Neural progenitor cell (in vitro differentiated cells): ENCODE results near the gene CAMK1D. TPM values are rescaled to one million over a fixed set of nuclear protein-coding genes. Genes with fewer than 3 reads are reported as not detected.

Source experiments
- DNase-seq: peaks from one replicate; pipeline ENCODE4 v3.0.0-alpha.2; 2016; ENCODE audit warnings: low spot score
- H2AFZ ChIP-seq: fragments of 200-600 bp; sonication (generic); replicated peaks from 2 replicates; pipeline ENCODE4 v1.6.1; 2016; ENCODE audit warnings: antibody characterized with exemption
- H3F3A ChIP-seq: fragments of 200-600 bp; sonication (generic); 2 replicates; pipeline ENCODE4 v1.6.1; 2016; ENCODE audit warnings: antibody characterized with exemption, low read depth
- H3K27ac ChIP-seq: fragments of 200-600 bp; sonication (generic); 2 replicates; pipeline ENCODE4 v1.5.1; 2016; ENCODE audit warnings: mild to moderate bottlenecking
- H3K27me3 ChIP-seq: fragments of 200-600 bp; sonication (generic); 2 replicates; pipeline ENCODE4 v1.6.1; 2016; ENCODE audit warnings: mild to moderate bottlenecking, moderate library complexity
- H3K36me3 ChIP-seq: fragments of 200-600 bp; sonication (generic); 2 replicates; pipeline ENCODE4 v1.5.1; 2016
- H3K4me1 ChIP-seq: fragments of 200-600 bp; sonication (generic); 2 replicates; pipeline ENCODE4 v1.6.1; 2016; ENCODE audit warnings: mixed run types
- H3K4me2 ChIP-seq: fragments of 200-600 bp; sonication (generic); 2 replicates; pipeline ENCODE4 v1.6.1; 2016
- H3K4me3 ChIP-seq: fragments of 200-600 bp; sonication (generic); 2 replicates; pipeline ENCODE4 v1.5.1; 2016
- H3K79me2 ChIP-seq: fragments of 200-600 bp; sonication (generic); 2 replicates; pipeline ENCODE4 v1.6.1; 2016; ENCODE audit warnings: low read depth
- H3K9ac ChIP-seq: fragments of 200-600 bp; sonication (generic); 2 replicates; pipeline ENCODE4 v1.6.1; 2016
- H3K9me3 ChIP-seq: fragments of 200-600 bp; sonication (generic); 2 replicates; pipeline ENCODE4 v1.5.1; 2016; ENCODE audit warnings: low read depth
- H4K20me1 ChIP-seq: fragments of 200-600 bp; sonication (generic); 2 replicates; pipeline ENCODE4 v1.6.1; 2016; ENCODE audit warnings: low read depth
- H3K27ac Mint-ChIP-seq: 3 replicates; pipeline ENCODE4 v1.8.0; 2021; ENCODE audit warnings: mixed read lengths
- H3K27me3 Mint-ChIP-seq: 2 replicates; pipeline ENCODE4 v1.8.0; 2022; ENCODE audit warnings: low read depth, mild to moderate bottlenecking, inconsistent platforms, moderate library complexity, mixed read lengths; ENCODE audit not compliant: insufficient read depth
- H3K36me3 Mint-ChIP-seq: 3 replicates; pipeline ENCODE4 v1.8.0; 2021; ENCODE audit warnings: mixed read lengths
- H3K4me1 Mint-ChIP-seq: 3 replicates; pipeline ENCODE4 v1.8.0; 2021; ENCODE audit warnings: mixed read lengths
- H3K4me3 Mint-ChIP-seq: 3 replicates; pipeline ENCODE4 v1.8.0; 2021; ENCODE audit warnings: mild to moderate bottlenecking, moderate library complexity, mixed read lengths
- H3K9me3 Mint-ChIP-seq: 3 replicates; pipeline ENCODE4 v1.8.0; 2020; ENCODE audit warnings: mixed read lengths
- EZH2 ChIP-seq: fragments of 200-600 bp; sonication (generic); IDR thresholded peaks from 2 replicates; pipeline ENCODE4 v1.6.1; 2017; ENCODE audit warnings: antibody characterized with exemption, mild to moderate bottlenecking, moderate library complexity
- EZH2phosphoT487 ChIP-seq: fragments of 200-600 bp; sonication (generic); IDR thresholded peaks from 2 replicates; pipeline ENCODE4 v1.6.1; 2017; ENCODE audit warnings: antibody characterized with exemption
- total RNA-seq: library from RNA; depleted of rRNA; stranded (reverse); fragments of >200 nt; gene quantifications from 2 replicates; pipeline ENCODE4 v1.2.3, GENCODE V29; 2015; ENCODE audit warnings: low replicate concordance
- TF ChIP-seq, protein P1 (sequence below): fragments of 200-600 bp; sonication (generic); IDR thresholded peaks from 2 replicates; pipeline ENCODE4 v1.5.1; 2017; ENCODE audit warnings: antibody characterized with exemption, mild to moderate bottlenecking

The CAMK1D gene
- total RNA-seq, 1 donor from 2014 or later = 7.6 TPM

DNA sequence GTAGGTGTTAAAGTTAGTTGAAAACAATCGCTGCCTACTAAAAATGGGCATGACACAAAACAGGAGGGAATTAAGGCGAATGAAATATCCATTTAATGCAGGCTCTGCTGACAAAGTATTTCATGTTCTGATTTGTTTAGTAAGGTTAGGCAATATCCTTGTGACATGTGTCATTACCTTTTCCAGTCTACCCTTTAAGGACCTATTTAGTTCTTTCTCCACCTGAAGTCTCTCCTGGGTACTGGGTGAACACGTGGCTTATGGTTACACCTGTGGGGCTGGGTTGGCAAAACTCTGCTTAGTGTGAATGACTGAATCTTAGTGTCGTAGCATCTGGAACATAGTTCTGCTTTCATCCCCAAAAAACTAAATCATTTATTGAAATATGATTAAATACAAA is 338.6 kb downstream of the CAMK1D start:
- no peak overlapping the region for H3K9ac ChIP-seq
- H2AFZ ChIP-seq = no peak overlapping the region
- H3K36me3 ChIP-seq = no peaks in the 10 kb centered on the region
- TF ChIP-seq, protein P1, sequence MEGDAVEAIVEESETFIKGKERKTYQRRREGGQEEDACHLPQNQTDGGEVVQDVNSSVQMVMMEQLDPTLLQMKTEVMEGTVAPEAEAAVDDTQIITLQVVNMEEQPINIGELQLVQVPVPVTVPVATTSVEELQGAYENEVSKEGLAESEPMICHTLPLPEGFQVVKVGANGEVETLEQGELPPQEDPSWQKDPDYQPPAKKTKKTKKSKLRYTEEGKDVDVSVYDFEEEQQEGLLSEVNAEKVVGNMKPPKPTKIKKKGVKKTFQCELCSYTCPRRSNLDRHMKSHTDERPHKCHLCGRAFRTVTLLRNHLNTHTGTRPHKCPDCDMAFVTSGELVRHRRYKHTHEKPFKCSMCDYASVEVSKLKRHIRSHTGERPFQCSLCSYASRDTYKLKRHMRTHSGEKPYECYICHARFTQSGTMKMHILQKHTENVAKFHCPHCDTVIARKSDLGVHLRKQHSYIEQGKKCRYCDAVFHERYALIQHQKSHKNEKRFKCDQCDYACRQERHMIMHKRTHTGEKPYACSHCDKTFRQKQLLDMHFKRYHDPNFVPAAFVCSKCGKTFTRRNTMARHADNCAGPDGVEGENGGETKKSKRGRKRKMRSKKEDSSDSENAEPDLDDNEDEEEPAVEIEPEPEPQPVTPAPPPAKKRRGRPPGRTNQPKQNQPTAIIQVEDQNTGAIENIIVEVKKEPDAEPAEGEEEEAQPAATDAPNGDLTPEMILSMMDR = no peak
- TF ChIP-seq EZH2phosphoT487 (no peak), EZH2 (no peak)
- peaks cover 2% of the 10 kb centered on the region for H3K27me3 Mint-ChIP-seq
- H3K27ac Mint-ChIP-seq = no peak overlapping the region
- H3K27ac ChIP-seq = no peak overlapping the region
- no peaks in the 10 kb centered on the region for H3K9me3 ChIP-seq
- no peak overlapping the region for H3K4me3 ChIP-seq
- peaks cover 8% of the 10 kb centered on the region for H3K4me1 Mint-ChIP-seq
- no peak overlapping the region for H3K4me2 ChIP-seq
- no peak for DNase-seq
- H3K9me3 Mint-ChIP-seq = no peaks in the 10 kb centered on the region
- no peaks in the 10 kb centered on the region for H3K4me1 ChIP-seq
- no peaks in the 10 kb centered on the region for H3K27me3 ChIP-seq
- H3K79me2 ChIP-seq = no peaks in the 10 kb centered on the region
- no peak overlapping the region for H3K4me3 Mint-ChIP-seq
- H4K20me1 ChIP-seq = no peaks in the 10 kb centered on the region
- no peaks in the 10 kb centered on the region for H3K36me3 Mint-ChIP-seq
- H3F3A ChIP-seq = no peaks in the 10 kb centered on the region

DNA sequence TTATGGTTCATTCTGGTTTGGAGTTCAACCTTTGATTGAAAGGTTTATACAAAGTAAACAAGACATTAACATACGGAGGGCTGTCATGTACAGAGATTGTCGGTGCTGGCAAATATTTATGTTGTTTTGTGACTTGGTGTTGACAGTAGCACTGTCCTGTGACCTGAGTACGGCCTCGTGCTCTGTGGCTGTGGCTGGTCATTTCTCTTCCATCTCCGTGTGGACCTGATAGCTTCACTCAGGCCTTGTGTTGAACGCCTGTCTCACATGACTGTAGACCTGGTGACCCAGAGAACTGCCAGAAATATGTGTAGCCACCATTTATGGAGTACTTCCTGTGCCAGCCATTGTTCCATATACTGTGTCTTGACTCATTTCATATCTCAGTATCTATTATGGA is 340.5 kb downstream of the CAMK1D start:
- Histone ChIP-seq H2AFZ (no peak overlapping the region), H4K20me1 (no peaks in the 10 kb centered on the region), H3K36me3 (no peaks in the 10 kb centered on the region), H3K9me3 (no peaks in the 10 kb centered on the region), H3K4me3 (no peak overlapping the region), H3K27me3 (no peaks in the 10 kb centered on the region), H3K4me1 (no peaks in the 10 kb centered on the region), H3K79me2 (no peaks in the 10 kb centered on the region), H3K9ac (no peak overlapping the region), H3K4me2 (no peak overlapping the region), H3K27ac (no peak overlapping the region), H3F3A (no peaks in the 10 kb centered on the region)
- no peak overlapping the region for H3K4me3 Mint-ChIP-seq
- H3K27me3 Mint-ChIP-seq = peaks cover 2% of the 10 kb centered on the region
- no peak for TF ChIP-seq EZH2
- TF ChIP-seq, protein P1 = no peak
- no peak for TF ChIP-seq EZH2phosphoT487
- H3K36me3 Mint-ChIP-seq = no peaks in the 10 kb centered on the region
- no peak overlapping the region for H3K27ac Mint-ChIP-seq
- no peak for DNase-seq
- peaks cover 8% of the 10 kb centered on the region for H3K4me1 Mint-ChIP-seq
- H3K9me3 Mint-ChIP-seq = no peaks in the 10 kb centered on the region

DNA sequence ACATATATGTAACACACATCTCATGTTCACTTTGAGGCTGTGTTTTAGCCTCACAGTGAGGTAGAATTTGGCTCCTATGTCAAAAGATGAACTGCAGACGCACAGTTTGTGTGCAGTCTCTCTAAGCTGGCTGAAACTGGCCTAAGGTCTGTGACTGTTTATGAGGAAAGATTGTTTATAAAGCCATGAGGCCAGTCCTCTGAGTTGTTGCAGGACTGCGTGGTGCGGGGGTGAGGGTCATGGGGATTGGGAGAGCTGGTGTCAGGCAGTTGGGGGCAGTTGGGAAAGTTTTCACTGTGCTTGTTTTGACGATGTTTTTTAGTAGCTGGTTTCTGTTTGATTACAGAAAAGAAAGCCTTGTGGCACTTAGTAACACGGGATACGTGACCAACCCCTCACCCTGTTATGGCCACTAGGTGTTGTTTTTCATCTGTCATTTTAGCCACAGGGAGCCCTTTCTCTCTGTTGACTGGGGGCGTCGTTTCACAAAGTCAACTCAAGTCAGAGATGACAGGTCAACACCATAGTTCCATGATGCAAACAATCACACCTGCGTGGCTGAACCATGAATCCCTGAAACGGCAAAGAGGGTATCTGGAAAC is 341.3 kb downstream of the CAMK1D start:
- Mint-ChIP-seq H3K4me1 (peaks cover 8% of the 10 kb centered on the region), H3K4me3 (no peak overlapping the region), H3K27me3 (peaks cover 2% of the 10 kb centered on the region), H3K36me3 (no peaks in the 10 kb centered on the region), H3K27ac (peak overlapping the region; percentile 79), H3K9me3 (no peaks in the 10 kb centered on the region)
- Histone ChIP-seq H3K36me3 (no peaks in the 10 kb centered on the region), H2AFZ (no peak overlapping the region), H3K4me1 (no peaks in the 10 kb centered on the region), H3K27me3 (no peaks in the 10 kb centered on the region), H3F3A (no peaks in the 10 kb centered on the region), H3K9me3 (no peaks in the 10 kb centered on the region), H3K4me2 (no peak overlapping the region), H4K20me1 (no peaks in the 10 kb centered on the region), H3K27ac (no peak overlapping the region), H3K79me2 (no peaks in the 10 kb centered on the region), H3K9ac (no peak overlapping the region), H3K4me3 (no peak overlapping the region)
- DNase-seq = no peak
- TF ChIP-seq EZH2 = no peak
- TF ChIP-seq EZH2phosphoT487 = no peak
- TF ChIP-seq, protein P1 = no peak
